PC-9 (cell line): Measurements from ENCODE around the gene RNASEL.

ENCODE experiments used
- CTCF ChIP-seq: fragments of 200-600 bp; sonication (generic); conservative IDR thresholded peaks from 2 replicates; pipeline ENCODE4 v1.6.1; 2017; ENCODE audit warnings: mixed run types, antibody characterized with exemption, mild to moderate bottlenecking, moderate library complexity
- EZH2 ChIP-seq: fragments of 200-600 bp; sonication (generic); IDR thresholded peaks from 2 replicates; pipeline ENCODE4 v1.8.0; 2017; ENCODE audit warnings: antibody characterized with exemption, low read depth

- TF ChIP-seq CTCF, result no peak
- no peak for TF ChIP-seq EZH2
Measured at GRCh38 chr1:182628657-182629056, 39.6 kb upstream of the RNASEL start.
